Epidermal melanocyte (primary cell): ENCODE measurements around the gene MRAP.
"Not testable (repeated sequence)": the region's sequence is repeated elsewhere in the genome, so short reads cannot be mapped to it uniquely, and the experiment has no call there.

Source experiments
- DNase-seq: peaks from one replicate; pipeline ENCODE4 v3.0.0; 2011; ENCODE audit warnings: low spot score; ENCODE audit not compliant: insufficient read length

The MRAP gene

GRCh38 chr21:32298658-32299081, at the start of gene MRAP:
MRAP (plus strand) TSS chr21:32298855; CDS start chr21:32298972, 117 bp downstream.
- no peak for DNase-seq

- DNase-seq = no peak
These were observed 49.0 kb upstream of the MRAP start for GRCh38 chr21:32249511-32250280.

- DNase-seq = no peak
These were observed 46.5 kb upstream of the MRAP start for GRCh38 chr21:32252136-32252535.

- no peak for DNase-seq
These were observed 45.4 kb upstream of the MRAP start for GRCh38 chr21:32253215-32253641.

GRCh38 chr21:32256251-32256650, 42.4 kb upstream of the MRAP start:
- DNase-seq = no peak

- DNase-seq = peak; percentile 82
These were observed 41.6 kb upstream of the MRAP start for GRCh38 chr21:32256873-32257620.

- DNase-seq = peak; percentile 76
These were observed 40.5 kb upstream of the MRAP start for GRCh38 chr21:32257962-32258785.

- not testable (repeated sequence) for DNase-seq
These were observed 39.9 kb upstream of the MRAP start for GRCh38 chr21:32258786-32259048.

GRCh38 chr21:32260130-32260529, 38.5 kb upstream of the MRAP start:
- DNase-seq = no peak

- no peak for DNase-seq
These were observed 36.7 kb upstream of the MRAP start for GRCh38 chr21:32261929-32262328.

GRCh38 chr21:32265321-32265720, 33.3 kb upstream of the MRAP start:
- DNase-seq = not testable (repeated sequence)

- no peak for DNase-seq
These were observed 27.9 kb upstream of the MRAP start for GRCh38 chr21:32270748-32271147.

GRCh38 chr21:32276671-32277070, 22.0 kb upstream of the MRAP start:
- DNase-seq = no peak

GRCh38 chr21:32278103-32278502, 20.6 kb upstream of the MRAP start:
- DNase-seq = no peak

GRCh38 chr21:32278518-32279376, 19.9 kb upstream of the MRAP start, which contains the start of gene MIS18A:
MIS18A (minus strand) TSS chr21:32279049; CDS start chr21:32279014, 35 bp downstream.
- peak; percentile 84 for DNase-seq

- no peak for DNase-seq
These were observed 19.3 kb upstream of the MRAP start for GRCh38 chr21:32279377-32279680.

- DNase-seq = no peak
These were observed 17.1 kb upstream of the MRAP start for GRCh38 chr21:32281531-32281930.

GRCh38 chr21:32282992-32283391, 15.7 kb upstream of the MRAP start:
- no peak for DNase-seq

GRCh38 chr21:32285476-32285875, 13.2 kb upstream of the MRAP start:
- no peak for DNase-seq

GRCh38 chr21:32297449-32297848, 1.2 kb upstream of the MRAP start:
- DNase-seq = no peak

- no peak for DNase-seq
These were observed 501 bp upstream of the MRAP start for GRCh38 chr21:32298148-32298559.
